Measurements from ENCODE around the gene MYBL2.

- TF ChIP-seq POLR2A (IDR thresholded peaks at IDR 0.05) (no peak), CTCF (IDR thresholded peaks at IDR 0.05) (no peak)
These were observed 85.1 kb downstream of the MYBL2 start for GRCh38 chr20:43752051-43752360.

Measured in adrenal gland (tissue), 5 donors.